ENCODE data around the gene SCMH1. TPM values are rescaled to one million over a fixed set of nuclear protein-coding genes. Genes with fewer than 3 reads are reported as not detected.

Gene SCMH1
- total RNA-seq, 1 experiment from 2014 or later: 28.0 TPM

GRCh38 chr1:41280202-41281032 is 38.3 kb upstream of the SCMH1 start:
- Histone ChIP-seq H3K9me2 (ENCODE audit: insufficient read depth) (no peaks in the 10 kb centered on the region), H3K9ac (ENCODE audit: low read length) (no peak overlapping the region), H2AFZ (ENCODE audit: low read depth, low read length, poor library complexity, severe bottlenecking) (no peak overlapping the region), H3K4me1 (ENCODE audit: control insufficient read depth in 1 of 2, insufficient read depth in 2 of 2, low read length in 2 of 2) (peaks cover 0 to 5% of the 10 kb centered on the region in 2 experiments; a peak in 2 of 4 replicates), H3K79me2 (ENCODE audit: insufficient read depth, low read length) (no peaks in the 10 kb centered on the region), H3K27ac (ENCODE audit: low read depth, low read length) (no peak overlapping the region), H3K4me3 (replicated peaks in 1 of 2; ENCODE audit: low read depth in 1 of 2, low read length in 2 of 2) (no peak overlapping the region), H3K4me2 (ENCODE audit: low read length) (no peak overlapping the region), H3K27me3 (ENCODE audit: insufficient read depth, low read length) (peaks cover 13% of the 10 kb centered on the region; the same call in 1 of the 2 replicates), H4K20me1 (ENCODE audit: insufficient read depth) (no peaks in the 10 kb centered on the region), H3K9me3 (ENCODE audit: control insufficient read depth in 1 of 2, insufficient read depth in 1 of 2, low read depth in 1 of 2, low read length in 2 of 2) (no peaks in the 10 kb centered on the region), H3K36me3 (ENCODE audit: control insufficient read depth in 1 of 2, insufficient read depth in 2 of 2, low read length in 2 of 2) (no peaks in the 10 kb centered on the region)
- ATAC-seq (peak; percentile 24; the same call in 1 of the 2 replicates), DNase-seq (ENCODE audit: low read depth, low spot score) (no peak)
- no TSS peak for BruUV-seq (replicated peaks)
- ChIA-PET POLR2A (no interaction called here), RAD21 (ENCODE audit: low non-redundant PET in 1 of 2, low total read pairs in 2 of 2, uncharacterized antibody in 2 of 2, unreplicated experiment in 2 of 2) (no interaction called here), CTCF (interaction anchor here (1.2 kb wide), 1 partner anchor 143 kb away, joined by 3 read pairs; no protein-coding TSS in a partner anchor)
- intact Hi-C loops (cut with micrococcal nuclease): loop anchor here (5.0 kb wide), 1 partner anchor 152 kb away; no protein-coding TSS in a partner anchor
- TF ChIP-seq REST (IDR thresholded peaks at IDR 0.05; ENCODE audit: low read depth): no peak
- TF ChIP-seq CBX3 (IDR thresholded peaks at IDR 0.05; ENCODE audit: low read depth): no peak
- no peak for TF ChIP-seq POLR2A (IDR thresholded peaks at IDR 0.05; ENCODE audit: borderline replicate concordance, extremely low read depth, insufficient read depth, insufficient read length)
- no peak for TF ChIP-seq YY1 (IDR thresholded peaks at IDR 0.05; ENCODE audit: extremely low read depth, insufficient replicate concordance, low read depth, low read length)
- no peak for TF ChIP-seq SP1 (IDR thresholded peaks at IDR 0.05; ENCODE audit: low read depth)
- TF ChIP-seq ATF3 (IDR thresholded peaks at IDR 0.05): no peak
- no peak for TF ChIP-seq SIN3A (IDR thresholded peaks at IDR 0.05; ENCODE audit: low read depth)
- TF ChIP-seq ZNF274 (IDR thresholded peaks at IDR 0.05; ENCODE audit: low read depth, low read length): no peak
- TF ChIP-seq EZH2phosphoT487 (IDR thresholded peaks at IDR 0.05; ENCODE audit: borderline replicate concordance): no peak
- TF ChIP-seq POLR2AphosphoS5 (IDR thresholded peaks at IDR 0.05; ENCODE audit: low read depth, low read length): no peak
- no peak for TF ChIP-seq SRF (IDR thresholded peaks at IDR 0.05; ENCODE audit: low read depth)
- no peak for TF ChIP-seq TCF7L2 (IDR thresholded peaks at IDR 0.05; ENCODE audit: borderline replicate concordance, extremely low read depth, insufficient read depth, insufficient read length)
- no peak for TF ChIP-seq RAD21 (IDR thresholded peaks at IDR 0.05; ENCODE audit: low read depth)
- TF ChIP-seq ZFX (IDR thresholded peaks at IDR 0.05): no peak
- no peak for TF ChIP-seq ZBTB33 (IDR thresholded peaks at IDR 0.05; ENCODE audit: extremely low read depth, insufficient replicate concordance, low read length)
- no peak for TF ChIP-seq EZH2 (IDR thresholded peaks at IDR 0.05)
- TF ChIP-seq JUND (IDR thresholded peaks at IDR 0.05): no peak
